GM18868 (cell line): Measurements from ENCODE around the gene DNAH10.
"Not testable (repeated sequence)": the region's sequence is repeated elsewhere in the genome, so short reads cannot be mapped to it uniquely, and the experiment has no call there.

Experiments used
- ATAC-seq: cut with Tn5 transposase; IDR thresholded peaks from one replicate; pipeline ENCODE4 v1.9.1; 2021; ENCODE audit warnings: mild to moderate bottlenecking, moderate library complexity; ENCODE audit not compliant: unreplicated experiment

Gene DNAH10

DNA sequence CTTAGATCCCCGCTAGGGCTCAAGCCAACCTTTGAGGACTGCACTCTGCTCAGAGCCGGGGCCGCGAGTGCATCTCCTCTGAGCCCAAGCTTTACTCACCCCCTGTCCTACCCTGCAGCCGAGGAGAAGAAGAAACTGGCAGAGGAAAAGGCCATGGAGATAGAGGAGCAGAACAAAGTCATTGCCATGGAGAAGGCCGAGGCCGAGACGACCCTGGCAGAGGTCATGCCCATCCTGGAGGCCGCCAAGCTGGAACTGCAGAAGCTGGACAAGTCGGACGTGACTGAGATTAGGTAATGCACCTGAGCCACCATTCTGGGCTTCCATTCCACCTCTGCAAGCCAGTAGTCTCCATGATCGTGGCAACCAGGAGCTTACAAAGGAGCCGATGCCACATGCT, 140.7 kb downstream of the DNAH10 start:
- no peak for ATAC-seq

DNA sequence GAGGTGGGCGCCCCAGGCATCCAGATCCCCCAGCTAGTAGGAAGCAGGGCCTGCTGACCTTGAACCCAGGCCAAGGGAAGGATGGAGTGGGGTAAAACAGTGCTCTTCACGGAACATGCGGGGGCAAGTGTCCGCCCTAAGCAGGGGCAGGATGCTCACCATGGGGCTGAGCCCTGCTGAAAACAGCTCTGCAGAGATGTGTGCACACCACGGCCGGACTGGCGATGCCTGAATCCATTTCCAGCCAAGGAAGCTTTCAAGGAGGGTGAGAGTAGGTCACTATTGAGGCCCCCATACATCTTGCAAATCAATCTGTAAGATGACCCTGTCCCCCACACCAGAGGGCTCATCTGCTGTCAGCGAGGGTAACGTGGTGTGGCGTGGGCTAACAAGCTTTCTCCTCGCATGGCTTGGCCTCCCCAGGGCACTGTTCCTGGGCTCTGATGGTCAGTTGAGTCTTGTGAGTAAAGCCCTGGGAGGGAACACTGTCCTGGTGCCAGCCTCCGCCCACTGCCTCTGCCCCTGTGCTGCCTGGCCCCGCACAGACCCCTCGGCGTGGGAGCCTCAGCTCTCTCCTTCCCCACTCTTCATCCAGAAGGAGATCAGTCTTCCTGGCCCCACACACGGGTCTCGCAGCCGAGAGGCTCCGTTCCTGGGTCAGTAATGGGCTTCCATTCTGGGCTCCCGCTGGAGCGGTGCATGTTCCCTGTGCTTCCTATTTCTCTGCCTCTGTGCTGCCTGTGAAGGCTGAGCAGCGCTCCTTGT, 141.4 kb downstream of the DNAH10 start:
- ATAC-seq, result no peak

DNA sequence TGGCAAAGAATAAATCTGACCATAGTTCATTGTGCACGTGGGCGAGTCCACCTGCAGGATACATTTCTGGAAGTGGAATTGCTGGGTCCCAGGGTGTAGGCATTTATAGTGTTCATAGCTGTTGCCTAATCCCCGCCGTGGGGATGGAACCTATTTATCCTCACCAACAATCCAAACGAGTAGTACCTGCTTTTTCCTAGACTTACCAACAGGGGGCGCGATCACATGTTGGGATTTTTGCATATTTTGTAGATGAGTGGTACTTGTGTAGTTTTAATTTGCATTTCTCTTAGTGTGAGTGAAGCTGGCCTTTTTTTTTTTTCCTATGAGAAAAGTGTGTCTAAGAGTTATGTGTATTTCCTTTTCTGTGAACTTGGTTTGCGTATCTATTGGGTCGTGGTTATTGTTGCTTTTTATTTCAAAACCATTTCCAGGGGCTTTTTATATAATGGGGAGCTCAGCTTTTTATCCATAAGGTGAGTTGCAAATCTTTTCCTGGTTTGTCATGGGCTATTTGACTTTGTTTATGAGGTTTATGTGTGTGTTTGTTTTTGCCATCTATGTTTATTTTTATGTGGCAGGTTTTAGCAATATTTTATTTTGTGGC, 143.3 kb downstream of the DNAH10 start:
- ATAC-seq, result no peak

DNA sequence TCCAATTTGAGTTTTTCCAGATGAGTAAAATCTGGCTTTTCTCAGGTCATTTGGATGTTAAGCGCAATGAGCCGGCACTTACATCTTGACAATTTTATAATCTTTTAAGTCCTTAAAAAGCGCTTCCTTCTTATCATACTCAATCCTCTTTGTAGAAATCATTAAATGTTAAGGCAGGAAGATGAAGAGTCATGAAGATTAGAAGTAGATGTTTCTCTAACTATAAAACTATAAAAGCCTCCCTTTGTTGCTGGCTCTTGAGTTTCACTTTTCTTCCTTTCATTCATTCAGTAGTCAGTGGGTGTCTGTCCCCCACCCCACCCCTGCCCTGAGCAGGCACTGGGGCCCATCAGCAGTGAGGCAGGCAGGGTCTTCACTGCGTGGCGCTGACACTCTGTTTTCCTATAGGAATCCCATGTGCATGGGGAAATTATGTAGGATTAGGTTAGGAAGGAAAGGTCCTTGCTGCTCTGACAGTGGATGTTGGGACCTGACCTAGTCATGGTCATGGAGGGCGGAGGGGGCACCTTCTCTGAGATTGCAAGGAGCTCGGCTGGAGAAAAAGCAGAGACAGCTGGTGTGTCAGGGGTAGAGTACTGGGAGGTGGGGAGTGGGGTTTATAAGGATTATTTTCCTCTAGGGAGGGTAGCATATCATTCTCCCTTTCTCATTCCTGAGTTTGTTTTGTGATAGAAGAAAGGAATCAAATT, 144.8 kb downstream of the DNAH10 start:
- ATAC-seq, result no peak

DNA sequence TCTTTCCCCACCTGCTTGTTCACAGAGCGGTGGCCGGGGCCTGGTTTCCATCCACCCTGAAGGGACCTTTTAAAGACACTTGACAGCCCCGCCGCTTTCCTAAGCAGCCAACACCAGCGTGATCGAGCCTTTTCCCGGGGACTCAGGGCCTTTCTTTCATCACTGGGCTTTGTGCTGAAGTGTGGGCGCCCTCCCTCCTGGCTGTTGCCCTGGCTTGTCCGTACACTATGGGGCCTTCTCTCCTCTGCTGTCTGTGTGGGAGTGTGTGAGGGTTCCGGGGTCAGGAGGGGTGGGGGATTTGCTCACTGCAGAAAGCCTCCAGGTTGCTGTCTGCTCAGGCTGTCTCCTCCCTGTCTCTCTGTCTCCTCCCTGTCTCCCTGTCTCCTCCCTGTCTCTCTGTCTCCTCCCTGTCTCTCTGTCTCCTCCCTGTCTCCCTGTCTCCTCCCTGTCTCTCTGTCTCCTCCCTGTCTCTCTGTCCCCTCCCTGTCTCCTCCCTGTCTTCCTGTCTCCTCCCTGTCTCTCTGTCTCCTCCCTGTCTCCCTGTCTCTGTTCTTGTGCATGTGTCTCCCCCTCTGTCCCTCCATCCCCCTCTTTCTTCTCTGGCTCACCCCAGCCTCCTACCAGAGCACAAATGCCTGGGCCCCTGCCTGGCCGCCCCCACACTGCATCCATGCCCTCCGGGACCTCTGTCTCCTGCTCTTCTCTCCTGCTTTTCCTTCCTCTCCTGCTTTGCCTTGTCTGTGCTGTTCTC, 145.8 kb downstream of the DNAH10 start:
- ATAC-seq, result no peak

DNA sequence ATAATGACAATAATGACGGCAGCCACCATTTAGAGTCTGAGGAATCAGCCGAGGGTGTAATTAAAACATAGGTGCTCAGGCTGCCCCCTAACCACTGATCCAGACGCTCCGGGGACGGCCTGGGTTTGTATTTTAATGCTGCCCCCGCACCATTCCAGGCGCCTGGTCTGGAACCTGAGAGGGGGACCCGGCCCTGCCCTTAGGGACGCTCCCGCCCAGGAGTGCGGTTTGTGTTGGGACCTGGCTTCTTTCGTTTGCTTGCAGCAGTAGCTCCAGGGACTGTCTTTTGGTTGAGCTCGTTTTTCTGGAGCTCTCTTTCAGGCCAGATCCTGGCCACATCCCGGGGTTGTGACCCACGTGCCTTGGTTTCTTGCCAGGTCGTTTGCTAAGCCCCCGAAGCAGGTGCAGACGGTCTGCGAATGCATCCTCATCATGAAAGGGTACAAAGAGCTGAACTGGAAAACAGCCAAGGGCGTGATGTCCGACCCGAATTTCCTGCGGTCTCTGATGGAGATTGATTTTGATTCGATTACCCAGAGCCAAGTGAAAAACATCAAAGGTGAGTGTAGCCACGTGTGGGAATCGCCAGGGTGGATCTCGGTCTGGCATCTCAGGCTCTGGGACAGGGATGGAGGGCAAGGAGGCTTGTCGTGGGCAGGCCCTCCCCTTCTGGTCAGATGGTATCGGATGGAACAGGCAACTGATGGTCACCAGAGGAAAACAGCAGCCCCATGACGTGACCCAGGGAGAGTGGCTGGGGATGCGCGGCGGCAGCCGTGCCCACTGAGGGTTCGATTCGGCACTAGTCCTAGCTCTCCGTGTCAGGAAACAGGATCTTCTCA, 147.0 kb downstream of the DNAH10 start:
- no peak for ATAC-seq

DNA sequence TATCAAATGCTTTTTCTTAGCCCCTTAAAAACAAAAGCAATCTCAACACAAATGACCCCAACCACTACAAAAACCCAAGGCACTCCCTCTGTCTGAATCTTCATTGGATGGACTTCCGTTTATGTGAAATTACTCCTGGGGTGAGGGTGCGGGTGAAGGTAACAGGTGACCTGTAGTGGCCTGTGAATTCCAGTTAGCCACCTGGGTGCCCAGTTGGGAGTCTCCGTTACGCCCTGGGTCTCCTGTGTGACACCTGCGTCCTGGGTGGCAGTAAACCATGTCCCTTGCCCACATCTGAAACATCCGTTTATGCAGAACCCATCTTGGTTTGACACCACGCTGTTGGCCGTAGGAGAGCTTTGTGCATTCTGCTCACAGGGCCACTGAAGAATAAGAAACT, 148.0 kb downstream of the DNAH10 start:
- no peak for ATAC-seq

DNA sequence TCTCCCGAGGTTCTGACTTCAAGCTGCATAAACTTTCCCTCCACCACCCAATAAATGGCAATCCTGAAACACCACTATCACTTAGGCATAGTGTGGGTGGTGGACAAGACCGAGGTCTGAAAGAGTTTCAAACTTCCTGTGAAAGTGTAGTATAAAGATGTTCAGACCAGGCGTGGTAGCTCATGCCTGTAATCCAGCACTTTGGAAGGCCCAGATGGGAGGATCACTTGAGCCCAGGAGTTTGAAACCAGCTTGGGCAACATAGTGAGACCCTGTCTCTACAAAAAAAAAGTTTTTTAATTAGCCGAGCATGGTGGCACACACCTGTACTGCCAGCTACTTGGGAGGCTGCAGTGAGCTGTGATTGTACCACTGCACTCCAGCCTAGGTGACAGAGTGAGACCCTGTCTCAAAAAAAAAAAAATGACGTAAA, 148.7 kb downstream of the DNAH10 start:
- no peak for ATAC-seq

DNA sequence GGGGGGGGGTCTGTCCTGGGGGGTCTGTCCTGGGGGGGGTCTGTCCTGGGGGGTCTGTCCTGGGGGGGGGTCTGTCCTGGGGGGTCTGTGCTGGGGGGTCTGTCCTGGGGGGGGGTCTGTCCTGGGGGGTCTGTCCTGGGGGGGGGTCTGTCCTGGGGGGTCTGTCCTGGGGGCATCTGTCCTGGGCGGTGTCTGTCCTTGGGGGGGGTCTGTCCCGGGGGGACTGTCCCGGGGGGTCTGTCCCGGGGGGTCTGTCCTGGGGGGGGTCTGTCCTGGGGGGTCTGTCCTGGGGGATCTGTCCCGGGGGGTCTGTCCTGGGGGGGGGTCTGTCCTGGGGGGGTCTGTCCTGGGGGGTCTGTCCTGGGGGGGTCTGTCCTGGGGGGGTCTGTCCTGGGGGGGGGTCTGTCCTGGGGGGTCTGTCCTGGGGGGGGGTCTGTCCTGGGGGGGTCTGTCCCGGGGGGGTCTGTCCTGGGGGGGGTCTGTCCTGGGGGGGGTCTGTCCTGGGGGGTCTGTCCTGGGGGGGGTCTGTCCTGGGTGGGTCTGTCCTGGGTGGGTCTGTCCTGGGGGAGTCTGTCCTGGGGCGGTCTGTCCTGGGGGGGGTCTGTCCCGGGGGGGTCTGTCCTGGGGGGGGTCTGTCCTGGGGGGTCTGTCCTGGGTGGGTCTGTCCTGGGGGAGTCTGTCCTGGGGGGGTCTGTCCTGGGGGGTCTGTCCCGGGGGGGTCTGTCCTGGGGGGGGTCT, 149.7 kb downstream of the DNAH10 start:
- not testable (repeated sequence) for ATAC-seq

DNA sequence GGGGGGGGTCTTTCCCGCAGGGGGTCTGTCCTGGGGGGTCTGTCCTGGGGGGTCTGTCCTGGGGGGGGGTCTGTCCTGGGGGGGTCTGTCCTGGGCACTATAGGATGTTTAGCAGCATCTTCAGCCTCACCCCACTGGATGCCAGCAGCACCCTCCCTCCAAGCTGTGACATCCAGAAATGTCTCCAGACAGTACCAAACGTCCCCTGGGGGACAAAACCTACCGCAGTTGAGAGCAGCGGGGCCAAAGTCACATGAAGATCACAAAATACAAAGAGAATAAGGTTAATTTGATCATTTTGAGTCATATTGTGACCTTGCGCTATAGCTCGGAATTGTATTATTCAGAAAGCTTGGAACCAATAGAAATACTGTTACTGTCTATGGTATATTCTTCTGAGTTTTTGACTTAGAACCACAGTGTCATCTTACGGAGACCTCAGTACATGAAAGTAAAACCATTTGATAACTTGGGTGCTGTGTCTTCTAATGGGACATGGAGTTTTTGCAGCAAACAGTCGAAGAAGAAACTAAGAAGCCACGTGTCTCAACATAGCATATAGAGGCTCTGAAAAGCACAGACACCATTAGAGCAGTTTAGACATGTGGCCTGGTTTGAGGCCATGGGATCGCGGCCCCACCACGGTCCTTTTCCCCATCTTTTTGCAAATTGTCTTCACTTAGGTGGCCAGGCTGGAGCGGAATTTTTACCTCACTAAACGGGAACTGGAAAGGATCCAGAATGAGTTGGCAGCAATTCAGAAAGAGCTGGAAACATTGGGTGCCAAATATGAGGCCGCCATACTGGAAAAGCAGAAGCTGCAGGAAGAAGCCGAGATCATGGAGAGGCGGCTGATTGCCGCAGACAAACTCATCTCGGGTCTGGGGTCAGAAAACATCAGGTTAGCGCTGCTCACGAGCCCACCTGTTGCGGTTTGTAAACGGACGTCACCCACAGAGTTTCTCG, 150.6 kb downstream of the DNAH10 start:
- ATAC-seq, result no peak

DNA sequence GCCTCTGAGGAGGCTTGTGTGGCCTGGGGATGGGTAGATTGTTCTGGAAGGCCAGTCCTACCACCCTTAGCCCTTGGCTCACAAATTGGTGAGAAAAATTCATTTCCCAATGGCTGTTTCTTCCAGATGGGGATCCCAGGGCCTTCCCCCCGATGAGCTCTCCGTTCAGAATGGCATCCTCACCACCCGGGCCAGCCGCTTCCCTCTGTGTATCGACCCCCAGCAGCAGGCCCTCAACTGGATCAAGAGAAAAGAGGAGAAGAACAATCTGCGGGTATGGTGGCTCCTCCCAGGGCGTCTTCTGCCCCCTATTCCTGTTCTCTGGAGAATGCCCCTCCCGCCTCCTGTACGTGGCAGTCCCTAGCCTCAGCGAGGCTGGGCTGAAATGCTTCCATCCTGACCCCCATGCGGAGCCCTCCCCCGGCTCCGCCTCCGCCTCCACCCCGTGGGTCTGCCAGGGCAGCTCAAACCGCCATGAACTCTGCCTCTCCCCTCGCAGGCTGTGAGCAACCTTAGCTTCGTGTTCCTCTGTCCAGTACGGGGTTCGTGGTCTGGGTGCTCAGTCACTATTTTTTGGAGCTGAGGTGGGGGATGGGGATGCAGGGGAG, 152.7 kb downstream of the DNAH10 start:
- no peak for ATAC-seq

DNA sequence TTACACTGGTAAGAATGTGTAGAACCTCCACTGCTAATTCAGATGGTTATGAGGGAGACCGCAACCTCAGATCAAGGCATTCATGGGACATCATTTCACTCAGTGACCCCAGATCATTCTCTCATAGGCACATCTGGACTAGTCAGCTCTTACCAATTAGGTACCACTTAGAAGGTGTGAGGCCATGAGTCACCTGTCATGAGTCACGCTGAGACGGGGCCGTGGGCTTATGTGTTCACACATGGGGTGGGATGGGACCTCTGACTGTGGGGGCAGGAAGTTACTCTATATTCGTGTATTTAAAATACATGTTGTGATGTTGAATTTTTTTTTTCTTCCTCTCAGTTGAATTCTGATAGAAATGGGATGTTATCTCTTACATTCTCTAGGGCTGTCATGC, 154.6 kb downstream of the DNAH10 start:
- no peak for ATAC-seq

DNA sequence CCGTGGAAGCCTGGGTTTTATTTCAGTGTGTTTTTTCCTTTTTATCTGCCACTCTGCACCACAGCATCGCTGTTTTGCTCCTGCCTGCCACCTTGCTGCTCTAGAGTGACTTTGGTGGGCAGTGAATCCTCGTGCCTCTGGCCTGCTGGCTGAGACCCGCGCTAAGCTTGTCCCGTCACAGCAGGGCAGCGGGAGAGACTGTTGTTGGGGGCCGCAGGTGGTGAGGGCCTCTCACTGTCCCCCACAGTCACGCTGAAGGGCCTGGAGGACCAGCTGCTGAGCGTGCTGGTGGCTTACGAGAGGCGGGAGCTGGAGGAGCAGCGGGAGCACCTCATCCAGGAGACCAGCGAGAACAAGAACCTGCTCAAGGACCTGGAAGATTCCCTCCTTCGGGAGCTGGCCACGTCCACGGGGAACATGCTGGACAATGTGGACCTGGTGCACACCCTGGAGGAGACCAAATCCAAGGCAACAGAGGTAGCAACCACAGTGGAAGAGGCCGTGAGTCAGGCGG, 155.3 kb downstream of the DNAH10 start:
- no peak for ATAC-seq

DNA sequence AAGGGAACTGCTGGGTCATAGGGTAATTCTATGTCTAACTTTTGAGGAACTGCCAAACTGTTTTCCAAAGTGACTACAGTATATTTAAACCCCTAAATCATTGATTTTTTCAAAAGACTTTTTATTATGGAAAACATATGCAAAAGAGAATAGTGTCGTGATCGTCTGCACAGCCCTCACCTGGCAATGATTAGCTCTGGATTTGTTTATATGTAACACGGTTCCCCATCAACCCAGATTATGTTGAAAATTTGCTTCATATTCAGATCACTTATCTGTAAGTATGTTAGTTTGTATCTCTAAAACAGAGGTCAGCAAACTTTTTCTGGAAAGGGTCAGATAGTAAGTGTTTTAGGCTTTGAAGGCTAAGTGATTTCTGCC, 157.9 kb downstream of the DNAH10 start:
- no peak for ATAC-seq

DNA sequence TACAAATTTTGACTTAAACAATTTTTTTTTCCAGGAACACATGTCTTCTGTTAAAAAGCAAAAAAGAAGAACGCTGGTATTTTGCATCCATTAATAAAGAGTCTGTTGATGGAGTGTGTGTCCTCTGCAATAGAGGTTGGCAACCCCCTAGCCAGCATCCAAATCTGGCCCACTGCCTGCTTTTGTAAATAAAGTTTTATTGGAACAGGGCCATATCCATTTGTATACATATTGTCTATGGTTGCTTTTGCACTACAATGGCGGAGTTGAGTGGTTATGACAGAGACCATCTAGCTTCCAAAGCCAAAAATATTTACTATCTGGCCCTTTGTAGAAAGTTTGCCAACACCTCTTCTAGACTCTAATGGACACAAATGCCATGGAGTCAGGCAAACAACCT, 160.9 kb downstream of the DNAH10 start:
- no peak for ATAC-seq

DNA sequence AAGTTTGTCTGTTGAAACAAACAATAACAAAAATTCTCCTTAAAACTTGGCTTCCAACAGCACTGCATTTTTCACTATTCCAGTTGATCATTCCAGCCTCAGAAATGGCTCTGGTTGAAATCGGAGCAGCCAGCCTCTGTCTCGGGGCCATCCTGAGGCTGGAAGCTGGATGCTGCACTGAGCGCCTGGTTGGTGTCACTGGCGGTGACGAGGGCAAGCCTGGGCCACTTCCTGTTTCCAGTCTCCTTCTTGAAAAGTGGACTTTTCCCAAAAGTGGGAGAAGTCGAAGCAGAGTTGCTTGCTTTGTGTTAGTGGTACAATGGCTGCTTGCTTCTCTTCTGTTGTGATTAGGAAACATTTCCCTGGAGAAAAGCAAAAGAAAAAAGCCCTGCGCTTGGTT, 161.8 kb downstream of the DNAH10 start:
- ATAC-seq, result no peak

DNA sequence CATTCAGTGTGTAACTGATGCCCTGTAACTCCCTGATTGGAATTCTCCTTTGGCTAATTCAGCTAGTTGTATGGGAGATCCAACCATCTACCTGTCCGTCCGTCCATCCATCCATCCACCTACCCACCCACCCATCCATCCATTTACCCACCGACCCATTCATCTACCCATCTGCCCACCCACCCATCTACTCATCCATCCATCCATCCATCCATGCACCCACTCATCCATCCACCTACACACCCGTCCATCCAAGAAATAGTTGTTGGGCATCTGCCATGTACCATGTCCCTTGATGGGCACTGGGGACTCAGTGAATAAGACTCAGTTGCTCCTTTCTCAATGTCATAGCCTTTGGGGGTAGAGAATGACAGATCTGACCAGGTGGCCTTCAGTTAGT, 162.4 kb downstream of the DNAH10 start:
- ATAC-seq, result no peak

DNA sequence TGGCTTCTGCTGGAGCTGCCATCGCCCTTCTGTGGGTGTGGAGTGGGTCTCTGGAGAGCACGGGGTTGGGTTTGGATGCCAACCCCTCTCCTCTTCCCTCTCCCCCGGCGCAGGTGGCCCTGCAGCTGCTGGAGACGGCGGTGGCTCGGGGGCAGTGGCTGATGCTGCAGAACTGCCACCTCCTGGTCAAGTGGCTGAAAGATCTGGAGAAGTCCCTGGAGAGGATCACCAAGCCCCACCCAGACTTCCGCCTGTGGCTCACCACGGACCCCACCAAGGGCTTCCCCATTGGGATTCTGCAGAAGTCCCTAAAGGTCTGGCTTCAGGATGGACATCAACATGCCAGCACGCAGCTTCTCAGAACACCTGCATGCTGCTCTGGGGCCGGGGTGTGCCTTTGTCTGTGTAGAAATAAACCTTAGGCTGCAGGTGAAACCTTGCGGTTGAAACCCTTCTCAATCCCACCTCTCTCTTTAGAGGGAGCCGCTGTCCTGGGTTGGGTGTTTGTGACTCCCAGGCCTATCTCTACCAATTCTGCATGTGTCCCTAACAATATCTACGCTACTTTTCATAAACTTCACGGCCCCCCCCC, 166.3 kb downstream of the DNAH10 start:
- no peak for ATAC-seq
